Stimulated activated CD8-positive, alpha-beta memory T cell treated with anti-CD3 and anti-CD28 coated beads, Interleukin-12 subunit alpha, Interleukin-12 subunit beta, amount 100 ng/mL, for 4 hours (primary cell): Measurements from ENCODE around the gene LSM10.

Experiments used
- DNase-seq: peaks from one replicate; pipeline ENCODE4 v3.0.0-alpha.2; 2020; ENCODE audit warnings: low read depth

LSM10 gene

GRCh38 chr1:36351227-36351977, 46.3 kb downstream of the LSM10 start:
- no peak for DNase-seq

GRCh38 chr1:36350659-36351226, 47.0 kb downstream of the LSM10 start:
- peak; percentile 15 for DNase-seq

GRCh38 chr1:36349839-36350238, 47.9 kb downstream of the LSM10 start:
- DNase-seq: no peak

DNA sequence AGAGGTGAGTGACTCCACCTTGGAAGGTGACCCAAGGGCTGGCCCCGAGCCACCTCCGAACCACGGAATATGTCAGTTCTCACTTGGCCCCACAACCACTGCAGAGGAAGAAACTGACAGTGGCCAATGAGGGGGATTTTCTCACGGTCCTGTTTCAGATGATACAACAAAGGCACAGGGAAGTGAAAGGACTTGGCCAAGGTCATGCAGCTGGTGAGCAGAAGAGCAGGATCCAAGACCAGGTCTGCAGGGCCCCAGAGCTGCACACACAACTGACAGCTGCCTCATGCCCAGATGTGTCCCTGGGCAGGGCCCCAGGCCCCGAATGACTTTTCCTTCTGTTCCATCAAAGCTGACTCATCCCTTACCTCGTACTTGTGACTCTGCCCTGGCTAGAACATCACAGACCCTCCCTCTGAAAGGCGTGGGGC, 48.5 kb downstream of the LSM10 start:
- DNase-seq: no peak

- no peak for DNase-seq
Observed at GRCh38 chr1:36346741-36347370, 50.9 kb downstream of the LSM10 start.

- no peak for DNase-seq
Observed at GRCh38 chr1:36345353-36345752, 52.4 kb downstream of the LSM10 start.

GRCh38 chr1:36344395-36344680, 53.4 kb downstream of the LSM10 start:
- DNase-seq: no peak

- DNase-seq: no peak
Observed at GRCh38 chr1:36343651-36344394, 53.9 kb downstream of the LSM10 start.
